AG09309 (cell line): ENCODE results near the gene IGSF3.

Experiments
- DNase-seq: peaks from one replicate; pipeline ENCODE4 v3.0.0-alpha.2; 2010; ENCODE audit warnings: low read depth
- H3K4me3 ChIP-seq: 2 replicates; pipeline ENCODE4 v1.5.1; 2011; ENCODE audit warnings: mild to moderate bottlenecking, low read depth, low read length, moderate library complexity; ENCODE audit not compliant: control insufficient read depth
- CTCF ChIP-seq: IDR thresholded peaks from 2 replicates; pipeline ENCODE4 v1.5.1; 2011; ENCODE audit warnings: mild to moderate bottlenecking, low read depth, low read length, inconsistent platforms; ENCODE audit not compliant: insufficient read depth, control insufficient read depth; ENCODE audit errors: missing control alignments

Gene IGSF3

GRCh38 chr1:116580446-116581322 lies 86.8 kb downstream of the IGSF3 start:
- TF ChIP-seq CTCF = no peak
- no peak for DNase-seq
- H3K4me3 ChIP-seq = no peak overlapping the region

- DNase-seq = no peak
- no peak overlapping the region for H3K4me3 ChIP-seq
- no peak for TF ChIP-seq CTCF
These were observed 88.2 kb downstream of the IGSF3 start for GRCh38 chr1:116579259-116579875.

GRCh38 chr1:116578581-116578980 lies 89.0 kb downstream of the IGSF3 start:
- no peak overlapping the region for H3K4me3 ChIP-seq
- DNase-seq = no peak
- TF ChIP-seq CTCF = no peak

GRCh38 chr1:116577759-116578314 lies 89.7 kb downstream of the IGSF3 start:
- TF ChIP-seq CTCF = no peak
- DNase-seq = no peak

GRCh38 chr1:116574581-116575291 lies 92.8 kb downstream of the IGSF3 start:
- no peak for DNase-seq
- peak; percentile 83 for TF ChIP-seq CTCF
- H3K4me3 ChIP-seq = no peak overlapping the region

More at GRCh38 chr1:116577759-116578314, 89.7 kb downstream of the IGSF3 start:
- no peak overlapping the region for H3K4me3 ChIP-seq

GRCh38 chr1:116573431-116574095 lies 94.0 kb downstream of the IGSF3 start:
- no peak for DNase-seq
- TF ChIP-seq CTCF = no peak

More at GRCh38 chr1:116573431-116574095, 94.0 kb downstream of the IGSF3 start:
- no peak overlapping the region for H3K4me3 ChIP-seq
